GM12878 (cell line): ENCODE data around the gene ULBP2. TPM values are rescaled to one million over a fixed set of nuclear protein-coding genes. Genes with fewer than 3 reads are reported as not detected.

Experiments
- ATAC-seq: fragments of 200-7000 bp; cut with Tn5 transposase; 3 replicates; pipeline ENCODE4 v1.9.1; 2020; ENCODE audit warnings: mild to moderate bottlenecking, moderate library complexity
- BruUV-seq: library from RNA; stranded (reverse); fragments of 400-500 nt; replicated peaks from 2 replicates; lab custom pipeline; 2021; lab: Mats Ljungman, UMichigan
- CTCF ChIA-PET: fragments of 300-600 bp; sonication (Branson Sonifier 250); formaldehyde crosslinking; extraction: SDS; loops from one replicate; lab custom pipeline; 2021; ENCODE audit warnings: inconsistent platforms; lab: Yijun Ruan, JAX
- POLR2A ChIA-PET: fragments of 350-600 bp; formaldehyde crosslinking; extraction: SDS; loops from one replicate; lab custom pipeline; 2021; ENCODE audit warnings: inconsistent platforms; lab: Charles Lee
- RAD21 ChIA-PET: fragments of 300-600 bp; sonication (Branson Sonifier 250); formaldehyde crosslinking; loops from one replicate; lab custom pipeline; 2023; ENCODE audit warnings: antibody characterized with exemption; ENCODE audit not compliant: unreplicated experiment; lab: Charles Lee
- SMC1A ChIA-PET: fragments of 300-600 bp; sonication (Branson Sonifier 250); formaldehyde crosslinking; loops from one replicate; lab custom pipeline; 2023; ENCODE audit not compliant: unreplicated experiment, uncharacterized antibody; lab: Charles Lee
- DNase-seq: peaks from one replicate; pipeline ENCODE4 v3.0.0-alpha.2; 2011; ENCODE audit warnings: low read depth, low spot score
- FAIRE-seq: peaks from 3 replicates; lab custom pipeline; 2011; peaks lifted over from hg19 to GRCh38; lab: Jason Lieb, UNC
- H2AFZ ChIP-seq: 2 replicates; pipeline ENCODE4 v1.6.0; 2011; ENCODE audit warnings: low read depth, low read length, control low read depth; ENCODE audit not compliant: control insufficient read depth
- H3K27ac ChIP-seq: 2 replicates; pipeline ENCODE4 v1.5.1; 2011; ENCODE audit warnings: control low read depth; ENCODE audit not compliant: control insufficient read depth, insufficient read depth
- H3K27me3 ChIP-seq, 2 experiments: replicated peaks in 1 of 2; 2 replicates each; pipeline versions ENCODE4 v1.6.0 to v1.6.1; 2011; ENCODE audit warnings: low read length in 1 of 2; ENCODE audit not compliant: control insufficient read depth in 2 of 2, insufficient read depth in 2 of 2
- H3K36me3 ChIP-seq, 2 experiments: 2 replicates each; pipeline ENCODE4 v1.5.1; 2011; ENCODE audit warnings: low read length in 1 of 2; ENCODE audit not compliant: control insufficient read depth in 2 of 2, insufficient read depth in 2 of 2
- H3K4me1 ChIP-seq: 2 replicates; pipeline ENCODE4 v1.6.1; 2011; ENCODE audit warnings: mild to moderate bottlenecking, low read length, moderate library complexity, mixed read lengths; ENCODE audit not compliant: control insufficient read depth, insufficient read depth
- H3K4me2 ChIP-seq: 2 replicates; pipeline ENCODE4 v1.6.0; 2011; ENCODE audit warnings: control low read depth; ENCODE audit not compliant: control insufficient read depth, insufficient read depth
- H3K4me3 ChIP-seq: fragments of 200-600 bp; sonication (generic); 2 replicates; pipeline ENCODE4 v1.5.1; 2016
- H3K79me2 ChIP-seq: 2 replicates; pipeline ENCODE4 v1.6.0; 2011; ENCODE audit warnings: low read length; ENCODE audit not compliant: control insufficient read depth, insufficient read depth
- H3K9ac ChIP-seq: 2 replicates; pipeline ENCODE4 v1.8.0; 2011; ENCODE audit warnings: low read length, control low read depth, mixed read lengths; ENCODE audit not compliant: control insufficient read depth, insufficient read depth
- H3K9me3 ChIP-seq: replicated peaks from 3 replicates; pipeline ENCODE4 v1.5.1; 2011; ENCODE audit warnings: mild to moderate bottlenecking, low read length; ENCODE audit not compliant: control insufficient read depth, insufficient read depth
- H4K20me1 ChIP-seq: 2 replicates; pipeline ENCODE4 v1.6.0; 2011; ENCODE audit not compliant: control insufficient read depth, insufficient read depth
- ATF2 ChIP-seq: IDR thresholded peaks from 2 replicates; pipeline ENCODE4 v1.6.1; 2012; ENCODE audit warnings: low read length, inconsistent platforms
- ATF3 ChIP-seq: IDR thresholded peaks from 2 replicates; pipeline ENCODE4 v1.6.1; 2011; ENCODE audit warnings: low read depth, mild to moderate bottlenecking, low read length, moderate library complexity, borderline replicate concordance; ENCODE audit errors: extremely low read depth
- ATF7 ChIP-seq: fragments of 450-650 bp; IDR thresholded peaks from 2 replicates; pipeline ENCODE4 v1.6.1; 2016; ENCODE audit warnings: low read depth, mild to moderate bottlenecking
- GABPA ChIP-seq: IDR thresholded peaks from 2 replicates; pipeline ENCODE4 v1.6.1; 2014; ENCODE audit warnings: antibody characterized with exemption, low read depth, mild to moderate bottlenecking, inconsistent platforms
- IKZF1 ChIP-seq: fragments of 450-650 bp; conservative IDR thresholded peaks from 2 replicates; pipeline ENCODE4 v1.6.1; 2017; ENCODE audit warnings: antibody characterized with exemption, mild to moderate bottlenecking
- MTA2 ChIP-seq: fragments of 450-650 bp; IDR thresholded peaks from 2 replicates; pipeline ENCODE4 v1.6.1; 2016; ENCODE audit warnings: low read depth, mild to moderate bottlenecking, moderate library complexity
- MTA3 ChIP-seq: IDR thresholded peaks from 2 replicates; pipeline ENCODE4 v1.6.1; 2012; ENCODE audit warnings: low read length, inconsistent platforms, borderline replicate concordance
- NFIC ChIP-seq: IDR thresholded peaks from 2 replicates; pipeline ENCODE4 v1.6.1; 2012; ENCODE audit warnings: low read depth, mild to moderate bottlenecking, inconsistent platforms, low read length, moderate library complexity
- NR2F1 ChIP-seq: fragments of 450-650 bp; conservative IDR thresholded peaks from 2 replicates; pipeline ENCODE4 v1.6.1; 2017; ENCODE audit warnings: mild to moderate bottlenecking
- PAX5 ChIP-seq: IDR thresholded peaks from 2 replicates; pipeline ENCODE4 v1.6.1; 2011; ENCODE audit warnings: low read depth, low read length, borderline replicate concordance
- POLR2A ChIP-seq: IDR thresholded peaks from 2 replicates; pipeline ENCODE4 v1.6.1; 2011; ENCODE audit warnings: low read depth, mild to moderate bottlenecking, low read length
- POU2F2 ChIP-seq: IDR thresholded peaks from 3 replicates; pipeline ENCODE4 v1.6.1; 2011; ENCODE audit warnings: low read depth, mild to moderate bottlenecking, low read length, borderline replicate concordance
- RFX5 ChIP-seq: IDR thresholded peaks from 2 replicates; pipeline ENCODE4 v1.6.1; 2011; ENCODE audit warnings: low read depth, low read length, improper control_type of control experiment
- TCF3 ChIP-seq: IDR thresholded peaks from 2 replicates; pipeline ENCODE4 v1.6.1; 2012; ENCODE audit warnings: low read depth, mild to moderate bottlenecking, low read length, borderline replicate concordance; ENCODE audit not compliant: insufficient read depth
- ZBTB33 ChIP-seq: fragments of 450-650 bp; IDR thresholded peaks from 2 replicates; pipeline ENCODE4 v1.6.1; 2017; ENCODE audit warnings: mild to moderate bottlenecking
- ZNF217 ChIP-seq: fragments of 450-650 bp; IDR thresholded peaks from 2 replicates; pipeline ENCODE4 v1.6.1; 2017; ENCODE audit warnings: antibody characterized with exemption, mild to moderate bottlenecking
- WGBS: methylation state at CpG from one replicate; pipeline ENCODE4 v1.1.6; 2016; ENCODE audit warnings: low lambda C conversion rate; ENCODE audit not compliant: insufficient replicate concordance, insufficient coverage; ENCODE audit errors: missing lambda C conversion rate; 5-methylcytosine and 5-hydroxymethylcytosine counted together
- in situ Hi-C: fragments of 300-500 bp; cut with MboI; formaldehyde crosslinking; loops from 9 replicates; pipeline ENCODE4 v1.14.3; 2018; ENCODE audit warnings: mixed read lengths
- intact Hi-C: fragments of 100-400 bp; cut with micrococcal nuclease; formaldehyde crosslinking; loops from one replicate; pipeline ENCODE4 v1.14.2; 2022; ENCODE audit not compliant: unreplicated experiment
- polyA plus RNA-seq, 11 experiments: library from polyadenylated mRNA; depleted of rRNA in 4 of 11; unstranded in 6 of 11; stranded (reverse) in 5 of 11; fragments of >200 nt; fragmentation: Nextera tagmentation in 4 of 11; fragmentation: Illumina TruSeq in 1 of 11; extraction: Ambion mirVana in 4 of 11; extraction: Trizol in 1 of 11; gene quantifications; 1 replicate in 1 of 11; 2 replicates in 10 of 11; pipeline versions ENCODE4 v1.2.1 to v1.2.3, GENCODE V29; 2011 to 2016; ENCODE audit warnings: inconsistent platforms in 2 of 11, missing spikeins in 2 of 11, low read depth in 1 of 11
- total RNA-seq, 4 experiments: library from RNA; depleted of rRNA in 3 of 4; stranded (reverse); fragments of >200 nt in 3 of 4; fragmentation: Illumina TruSeq in 1 of 4; extraction: Trizol in 1 of 4; gene quantifications; 2 replicates each; pipeline versions ENCODE4 v1.2.1 to v1.2.3, GENCODE V29; 2013 to 2021

Gene ULBP2
- total and polyA plus RNA-seq, 10 of the 15 experiments (the other 5 are each of a cell fraction or from before 2014, with no cell fraction given): 0.16 to 2.5 (median 0.22) TPM; not detected in 3

- Histone ChIP-seq H3K4me2 (peak overlapping the region; percentile 78), H3K4me3 (peak overlapping the region; percentile 53; the same call in 1 of the 2 replicates), H3K27me3 (peaks cover 9 to 11% of the 10 kb centered on the region in 2 experiments), H3K79me2 (no peaks in the 10 kb centered on the region), H3K9me3 (no peaks in the 10 kb centered on the region; the same call in 2 of the 3 replicates), H3K4me1 (peaks cover 16% of the 10 kb centered on the region), H2AFZ (peak overlapping the region; percentile 51), H3K36me3 (no peaks in the 10 kb centered on the region), H3K9ac (no peak overlapping the region), H3K27ac (0 out of 2 replicates have a peak overlapping the region, but pooled peaks have one; percentile 0), H4K20me1 (no peaks in the 10 kb centered on the region; the same call in 1 of the 2 replicates)
- FAIRE-seq (peak; percentile 27), DNase-seq (peak; percentile 34), ATAC-seq (peak; percentile 81)
- RAD21 ChIA-PET: interaction anchor here (1.0 kb wide), 1 partner anchor 78 kb away, joined by 3 read pairs; no protein-coding TSS in a partner anchor
- BruUV-seq: no TSS peak
- CTCF ChIA-PET: no interaction called here
- intact Hi-C loops: loop anchor here (5.0 to 10.0 kb wide), 4 partner anchors 129 to 876 kb away; partner anchors contain the start of gene ULBP3
- SMC1A ChIA-PET: no interaction called here
- POLR2A ChIA-PET: no interaction called here
- in situ Hi-C loops: loop anchor here (5.0 to 10.0 kb wide), 2 partner anchors 69 to 876 kb away; no protein-coding TSS in a partner anchor
- WGBS: under 1% methylated on average over 58 of the region's 58 CpGs
- TF ChIP-seq ZBTB33 (no peak), ATF7 (peak; percentile 57), RFX5 (no peak), NR2F1 (peak; percentile 60), ATF3 (no peak), PAX5 (peak; percentile 82), IKZF1 (peak; percentile 84), NFIC (peak; percentile 71; the same call in 1 of the 2 replicates), GABPA (0 out of 2 replicates have a peak, but pooled peaks have one; percentile 41), POU2F2 (0 out of 3 replicates have a peak, but pooled peaks have one; percentile 55), ZNF217 (peak; percentile 61; the same call in 1 of the 2 replicates), ATF2 (peak; percentile 70), TCF3 (peak; percentile 60; the same call in 1 of the 2 replicates), MTA2 (peak; percentile 54; the same call in 1 of the 2 replicates), MTA3 (peak; percentile 47; the same call in 1 of the 2 replicates), POLR2A (peak; percentile 39; the same call in 1 of the 2 replicates)
Observed at GRCh38 chr6:149938571-149939355, 3.1 kb upstream of the ULBP2 start.
